Fibroblast of pulmonary artery (primary cell): ENCODE data around the gene MARF1.

Experiments used
- DNase-seq: peaks from one replicate; pipeline ENCODE4 v3.0.0-alpha.2; 2010; ENCODE audit warnings: low read depth
- H3K4me3 ChIP-seq: replicated peaks from 2 replicates; pipeline ENCODE4 v1.5.1; 2011; ENCODE audit warnings: low read depth, mild to moderate bottlenecking, control low read depth, low read length, moderate library complexity
- CTCF ChIP-seq: IDR thresholded peaks from 2 replicates; pipeline ENCODE4 v1.5.1; 2011; ENCODE audit warnings: mild to moderate bottlenecking, control low read depth, low read length, inconsistent platforms; ENCODE audit errors: missing control alignments

MARF1 gene

GRCh38 chr16:15604460-15605440, 38.2 kb downstream of the MARF1 start:
- TF ChIP-seq CTCF = no peak
- DNase-seq = no peak
- H3K4me3 ChIP-seq = no peak overlapping the region

GRCh38 chr16:15602285-15603044, 40.5 kb downstream of the MARF1 start:
- no peak for DNase-seq
- TF ChIP-seq CTCF = no peak
- no peak overlapping the region for H3K4me3 ChIP-seq

GRCh38 chr16:15601212-15601879, 41.6 kb downstream of the MARF1 start:
- no peak for DNase-seq
- TF ChIP-seq CTCF = no peak
- H3K4me3 ChIP-seq = no peak overlapping the region

GRCh38 chr16:15599303-15600070, 43.5 kb downstream of the MARF1 start:
- DNase-seq = no peak
- no peak for TF ChIP-seq CTCF
- no peak overlapping the region for H3K4me3 ChIP-seq

- DNase-seq = no peak
- H3K4me3 ChIP-seq = no peak overlapping the region
- TF ChIP-seq CTCF = no peak
These were observed 44.2 kb downstream of the MARF1 start for GRCh38 chr16:15598648-15599190.
